ENCODE data around the gene FBXO48.

- no peak for TF ChIP-seq CTCF (conservative IDR thresholded peaks at IDR 0.05 in 1 of 2, IDR thresholded peaks at IDR 0.05 in 1 of 2; ENCODE audit: extremely low read depth in 1 of 2, insufficient read depth in 1 of 2, low read depth in 1 of 2, low read length in 2 of 2)
- TF ChIP-seq EZH2 (IDR thresholded peaks at IDR 0.05; ENCODE audit: borderline replicate concordance, low read length) = no peak
Observed at GRCh38 chr2:68428746-68429145, 38.3 kb downstream of the FBXO48 start.
